Liver (tissue), 3 donors: Measurements from ENCODE around the gene NFILZ.

Experiments
- HNF4G ChIP-seq: IDR thresholded peaks from 2 replicates; pipeline ENCODE4 v1.6.1; 2016; ENCODE audit warnings: antibody characterized with exemption
- RAD21 ChIP-seq, 2 donors: IDR thresholded peaks; 2 replicates each; pipeline ENCODE4 v1.6.1; 2016; ENCODE audit warnings: antibody characterized with exemption in 2 of 2, mild to moderate bottlenecking in 2 of 2
- TF ChIP-seq, protein P1 (sequence below): IDR thresholded peaks from 2 replicates; pipeline ENCODE4 v1.6.1; 2016; ENCODE audit warnings: antibody characterized with exemption, mild to moderate bottlenecking
- TF ChIP-seq, protein P2 (sequence below): fragments of 150-350 bp; IDR thresholded peaks from 2 replicates; pipeline ENCODE4 v1.5.1; 2017; ENCODE audit warnings: improper control_type of control experiment, low read depth, low read length; ENCODE audit not compliant: missing input control
- TF ChIP-seq, protein P3 (sequence below): IDR thresholded peaks from 2 replicates; pipeline ENCODE4 v1.6.1; 2016; ENCODE audit warnings: antibody characterized with exemption
- donor health status: healthy.
- donor health status: healthy.

DNA sequence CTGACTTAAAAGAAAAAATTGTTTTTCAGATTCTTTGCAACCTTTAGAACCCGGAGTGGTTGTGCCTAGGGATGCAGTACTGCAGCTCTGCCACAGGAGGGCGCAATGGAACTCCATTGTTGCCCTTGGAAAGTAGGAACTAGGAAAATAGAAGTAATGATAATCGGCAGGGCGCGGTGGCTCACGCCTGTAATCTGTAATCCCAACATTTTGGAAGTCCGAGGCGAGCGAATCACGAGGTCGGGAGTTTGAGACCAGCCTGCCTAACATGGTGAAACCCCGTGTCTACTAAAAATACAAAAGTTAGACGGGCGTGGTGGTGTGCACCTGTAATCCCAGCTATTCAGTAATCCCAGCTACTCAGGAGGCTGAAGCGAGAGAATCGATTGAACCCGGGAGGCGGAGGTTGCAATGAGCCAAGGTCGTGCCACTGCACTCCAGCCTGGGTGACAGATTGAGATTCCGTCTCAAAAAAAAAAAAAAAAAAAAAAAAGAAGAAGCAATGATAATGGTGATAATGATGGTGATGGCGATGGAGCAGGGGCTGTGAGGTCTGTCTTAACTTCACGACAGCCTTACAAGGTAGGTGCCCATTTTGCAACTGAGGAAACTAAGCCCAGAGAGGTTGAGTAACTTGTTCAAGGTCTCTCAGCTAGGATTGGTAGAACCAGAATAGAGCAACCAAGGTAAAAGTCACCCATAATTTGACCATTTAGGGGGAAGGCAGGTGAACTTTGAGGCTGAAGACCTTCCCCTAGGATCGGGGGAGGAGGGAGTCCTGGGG is 14.4 kb upstream of the NFILZ start:
- TF ChIP-seq HNF4G (no peak), RAD21 (IDR thresholded peaks at IDR 0.05) (peak; percentile 83 to 92)
- TF ChIP-seq, protein P1, sequence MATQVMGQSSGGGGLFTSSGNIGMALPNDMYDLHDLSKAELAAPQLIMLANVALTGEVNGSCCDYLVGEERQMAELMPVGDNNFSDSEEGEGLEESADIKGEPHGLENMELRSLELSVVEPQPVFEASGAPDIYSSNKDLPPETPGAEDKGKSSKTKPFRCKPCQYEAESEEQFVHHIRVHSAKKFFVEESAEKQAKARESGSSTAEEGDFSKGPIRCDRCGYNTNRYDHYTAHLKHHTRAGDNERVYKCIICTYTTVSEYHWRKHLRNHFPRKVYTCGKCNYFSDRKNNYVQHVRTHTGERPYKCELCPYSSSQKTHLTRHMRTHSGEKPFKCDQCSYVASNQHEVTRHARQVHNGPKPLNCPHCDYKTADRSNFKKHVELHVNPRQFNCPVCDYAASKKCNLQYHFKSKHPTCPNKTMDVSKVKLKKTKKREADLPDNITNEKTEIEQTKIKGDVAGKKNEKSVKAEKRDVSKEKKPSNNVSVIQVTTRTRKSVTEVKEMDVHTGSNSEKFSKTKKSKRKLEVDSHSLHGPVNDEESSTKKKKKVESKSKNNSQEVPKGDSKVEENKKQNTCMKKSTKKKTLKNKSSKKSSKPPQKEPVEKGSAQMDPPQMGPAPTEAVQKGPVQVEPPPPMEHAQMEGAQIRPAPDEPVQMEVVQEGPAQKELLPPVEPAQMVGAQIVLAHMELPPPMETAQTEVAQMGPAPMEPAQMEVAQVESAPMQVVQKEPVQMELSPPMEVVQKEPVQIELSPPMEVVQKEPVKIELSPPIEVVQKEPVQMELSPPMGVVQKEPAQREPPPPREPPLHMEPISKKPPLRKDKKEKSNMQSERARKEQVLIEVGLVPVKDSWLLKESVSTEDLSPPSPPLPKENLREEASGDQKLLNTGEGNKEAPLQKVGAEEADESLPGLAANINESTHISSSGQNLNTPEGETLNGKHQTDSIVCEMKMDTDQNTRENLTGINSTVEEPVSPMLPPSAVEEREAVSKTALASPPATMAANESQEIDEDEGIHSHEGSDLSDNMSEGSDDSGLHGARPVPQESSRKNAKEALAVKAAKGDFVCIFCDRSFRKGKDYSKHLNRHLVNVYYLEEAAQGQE: no peak
- TF ChIP-seq, protein P2, sequence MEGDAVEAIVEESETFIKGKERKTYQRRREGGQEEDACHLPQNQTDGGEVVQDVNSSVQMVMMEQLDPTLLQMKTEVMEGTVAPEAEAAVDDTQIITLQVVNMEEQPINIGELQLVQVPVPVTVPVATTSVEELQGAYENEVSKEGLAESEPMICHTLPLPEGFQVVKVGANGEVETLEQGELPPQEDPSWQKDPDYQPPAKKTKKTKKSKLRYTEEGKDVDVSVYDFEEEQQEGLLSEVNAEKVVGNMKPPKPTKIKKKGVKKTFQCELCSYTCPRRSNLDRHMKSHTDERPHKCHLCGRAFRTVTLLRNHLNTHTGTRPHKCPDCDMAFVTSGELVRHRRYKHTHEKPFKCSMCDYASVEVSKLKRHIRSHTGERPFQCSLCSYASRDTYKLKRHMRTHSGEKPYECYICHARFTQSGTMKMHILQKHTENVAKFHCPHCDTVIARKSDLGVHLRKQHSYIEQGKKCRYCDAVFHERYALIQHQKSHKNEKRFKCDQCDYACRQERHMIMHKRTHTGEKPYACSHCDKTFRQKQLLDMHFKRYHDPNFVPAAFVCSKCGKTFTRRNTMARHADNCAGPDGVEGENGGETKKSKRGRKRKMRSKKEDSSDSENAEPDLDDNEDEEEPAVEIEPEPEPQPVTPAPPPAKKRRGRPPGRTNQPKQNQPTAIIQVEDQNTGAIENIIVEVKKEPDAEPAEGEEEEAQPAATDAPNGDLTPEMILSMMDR: peak; percentile 99
- TF ChIP-seq, protein P3, sequence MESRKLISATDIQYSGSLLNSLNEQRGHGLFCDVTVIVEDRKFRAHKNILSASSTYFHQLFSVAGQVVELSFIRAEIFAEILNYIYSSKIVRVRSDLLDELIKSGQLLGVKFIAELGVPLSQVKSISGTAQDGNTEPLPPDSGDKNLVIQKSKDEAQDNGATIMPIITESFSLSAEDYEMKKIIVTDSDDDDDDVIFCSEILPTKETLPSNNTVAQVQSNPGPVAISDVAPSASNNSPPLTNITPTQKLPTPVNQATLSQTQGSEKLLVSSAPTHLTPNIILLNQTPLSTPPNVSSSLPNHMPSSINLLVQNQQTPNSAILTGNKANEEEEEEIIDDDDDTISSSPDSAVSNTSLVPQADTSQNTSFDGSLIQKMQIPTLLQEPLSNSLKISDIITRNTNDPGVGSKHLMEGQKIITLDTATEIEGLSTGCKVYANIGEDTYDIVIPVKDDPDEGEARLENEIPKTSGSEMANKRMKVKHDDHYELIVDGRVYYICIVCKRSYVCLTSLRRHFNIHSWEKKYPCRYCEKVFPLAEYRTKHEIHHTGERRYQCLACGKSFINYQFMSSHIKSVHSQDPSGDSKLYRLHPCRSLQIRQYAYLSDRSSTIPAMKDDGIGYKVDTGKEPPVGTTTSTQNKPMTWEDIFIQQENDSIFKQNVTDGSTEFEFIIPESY: no peak
